Measurements from ENCODE around the gene FICD. TPM values are rescaled to one million over a fixed set of nuclear protein-coding genes. Genes with fewer than 3 reads are reported as not detected.

FICD gene
- total and polyA plus RNA-seq, 11 donors, result 1.4 to 6.6 (median 3.5) TPM

- intact Hi-C loops (cut with DNase I), result loop anchor here in 6 of 10 donors (5.0 to 10.0 kb wide), 8 partner anchors 274 to 826 kb away; partner anchors contain the start of genes PWP1 (in 3 of the 6) and PRDM4 (in 2 of the 6)
- DNase-seq, result no peak
- no peak for ATAC-seq
- 73 to 85% (median 81%) methylated on average over 2 of the region's 2 CpGs for WGBS, 4 donors
- H3K27me3 ChIP-seq, result no peaks in the 10 kb centered on the region
- H3K27ac ChIP-seq, result no peak overlapping the region
- H3K36me3 ChIP-seq, result no peaks in the 10 kb centered on the region
- H3K4me1 ChIP-seq, result peaks cover 0 to 14% (median 3%) of the 10 kb centered on the region in 12 donors
- TF ChIP-seq CTCF (IDR thresholded peaks at IDR 0.05), result no peak
- no peak for TF ChIP-seq POLR2A (IDR thresholded peaks at IDR 0.05)
- H3K9me3 ChIP-seq, result peaks cover 0 to 4% (median 0%) of the 10 kb centered on the region in 12 donors
- no peak overlapping the region for H3K4me3 ChIP-seq
Measured at GRCh38 chr12:108510836-108511235, 4.2 kb upstream of the FICD start.

- WGBS, 4 donors, result 32 to 37% (median 34%) methylated on average over 15 of the region's 15 CpGs
Measured at GRCh38 chr12:108511633-108512540, 3.2 kb upstream of the FICD start.

GRCh38 chr12:108514468-108514972 is 557 bp upstream of the FICD start:
- TF ChIP-seq POLR2A (IDR thresholded peaks at IDR 0.05) (no peak), CTCF (IDR thresholded peaks at IDR 0.05) (no peak)
- Histone ChIP-seq H3K27ac (peak overlapping the region in 1 of 12 donors; percentile 29), H3K4me1 (peaks cover 0 to 26% (median 10%) of the 10 kb centered on the region in 12 donors), H3K27me3 (no peaks in the 10 kb centered on the region), H3K36me3 (peaks cover 0 to 28% (median 18%) of the 10 kb centered on the region in 9 donors), H3K4me3 (peak overlapping the region; percentile 61 to 97 (median 86)), H3K9me3 (peaks cover 0 to 4% (median 0%) of the 10 kb centered on the region in 12 donors)
- ATAC-seq, result peak in 1 of 4 donors; percentile 2
- intact Hi-C loops (cut with DNase I), result loop anchor here in 6 of 10 donors (5.0 to 10.0 kb wide), 8 partner anchors 277 to 830 kb away; partner anchors contain the start of genes PWP1 (in 3 of the 6) and PRDM4 (in 2 of the 6)
- WGBS, 4 donors, result 26 to 29% (median 27%) methylated on average over 19 of the region's 19 CpGs
- DNase-seq, result no peak

More at GRCh38 chr12:108511633-108512540, 3.2 kb upstream of the FICD start:
- TF ChIP-seq CTCF (IDR thresholded peaks at IDR 0.05) (peak; percentile 82 to 98 (median 92)), POLR2A (IDR thresholded peaks at IDR 0.05) (no peak)
- Histone ChIP-seq H3K9me3 (peaks cover 0 to 4% (median 0%) of the 10 kb centered on the region in 12 donors), H3K4me3 (no peak overlapping the region), H3K36me3 (peaks cover 0 to 1% (median 0%) of the 10 kb centered on the region in 9 donors), H3K27me3 (no peaks in the 10 kb centered on the region), H3K27ac (no peak overlapping the region), H3K4me1 (peaks cover 0 to 24% (median 10%) of the 10 kb centered on the region in 12 donors)
- peak; percentile 47 to 71 (median 59) for DNase-seq
- intact Hi-C loops (cut with DNase I), result loop anchor here in 6 of 10 donors (5.0 to 10.0 kb wide), 8 partner anchors 275 to 827 kb away; partner anchors contain the start of genes PWP1 (in 3 of the 6) and PRDM4 (in 2 of the 6)
- no peak for ATAC-seq
